Stimulated activated CD8-positive, alpha-beta memory T cell treated with anti-CD3 and anti-CD28 coated beads, Interleukin-2, amount 100 ng/mL, for 48 hours (primary cell): ENCODE measurements around the gene ZNF514.
A peak's percentile ranks its signal among the peaks of the same experiment; 100 is the strongest.
"Not testable (repeated sequence)": the region's sequence is repeated elsewhere in the genome, so short reads cannot be mapped to it uniquely, and the experiment has no call there.

Experiments used
- DNase-seq, 2 donors: peaks; one replicate each; pipeline ENCODE4 v3.0.0-alpha.2; 2020; ENCODE audit warnings: low read depth in 2 of 2

The ZNF514 gene

DNA sequence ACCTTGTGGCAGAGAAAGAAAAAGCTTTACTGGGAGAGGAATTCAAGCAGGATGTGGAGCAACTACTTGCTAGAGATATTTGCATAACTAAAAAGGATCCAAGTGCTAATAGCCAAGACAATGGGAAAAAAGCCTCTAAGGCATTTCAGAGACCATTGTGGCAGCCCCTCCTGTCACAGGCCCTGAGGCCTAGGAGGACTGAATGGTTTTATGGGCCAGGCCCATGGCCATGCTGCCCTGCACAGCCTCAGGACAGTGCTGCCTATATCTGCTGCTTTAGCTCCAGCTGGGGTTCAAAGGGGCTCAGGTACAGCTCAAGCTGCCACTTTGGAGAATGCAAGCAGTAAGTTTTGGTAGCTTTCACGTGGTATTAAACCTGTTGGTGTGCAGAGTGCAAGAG lies 20.9 kb downstream of the ZNF514 start:
- DNase-seq = no peak

- no peak for DNase-seq
Observed at GRCh38 chr2:95122197-95122551, 37.5 kb downstream of the ZNF514 start.

DNA sequence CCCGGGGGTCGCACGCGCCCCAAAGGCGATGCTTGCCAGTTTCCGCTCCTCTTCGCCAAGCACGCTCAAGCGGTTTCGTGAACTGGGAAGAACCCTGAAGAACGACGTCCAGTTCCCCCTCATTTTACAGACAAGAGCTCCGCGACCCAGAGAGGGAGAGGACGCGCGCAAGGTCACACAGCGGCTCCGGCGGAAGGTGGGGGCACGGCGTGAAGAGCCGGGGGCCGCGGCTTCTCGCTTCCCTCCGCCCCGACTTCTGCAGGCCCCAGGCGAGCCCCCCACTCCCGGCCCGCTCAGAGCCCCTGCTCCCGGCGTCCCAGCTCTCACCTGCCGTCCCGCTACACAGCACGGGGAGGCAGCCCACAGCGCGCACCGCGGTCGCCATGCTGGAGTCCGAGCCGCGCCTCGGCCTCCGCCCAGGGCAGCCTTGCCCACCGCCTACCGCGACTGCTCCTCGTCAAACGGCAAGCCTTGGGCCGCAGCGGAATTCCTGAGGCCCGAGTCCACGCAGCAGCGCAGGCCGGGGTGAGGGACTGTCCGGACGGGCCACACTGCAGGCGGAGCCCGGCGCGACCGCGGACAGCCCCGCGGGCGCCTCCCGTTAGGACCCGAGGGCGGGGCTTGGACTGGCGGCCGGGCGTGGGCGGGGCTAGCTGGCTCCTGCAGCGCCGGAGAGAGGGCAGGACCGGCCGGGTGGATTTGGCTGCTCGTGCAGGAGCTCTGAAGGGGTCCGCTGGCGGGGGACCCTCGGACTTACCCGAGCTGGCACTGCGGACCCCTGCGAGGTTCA lies 38.0 kb downstream of the ZNF514 start, which contains the start of gene MRPS5:
Gene MRPS5, minus strand, starts transcription at position 402 of the 790 bp plus-strand sequence. Its CDS starts 17 bp downstream, at position 385.
- peak; percentile 86 to 88 for DNase-seq

DNA sequence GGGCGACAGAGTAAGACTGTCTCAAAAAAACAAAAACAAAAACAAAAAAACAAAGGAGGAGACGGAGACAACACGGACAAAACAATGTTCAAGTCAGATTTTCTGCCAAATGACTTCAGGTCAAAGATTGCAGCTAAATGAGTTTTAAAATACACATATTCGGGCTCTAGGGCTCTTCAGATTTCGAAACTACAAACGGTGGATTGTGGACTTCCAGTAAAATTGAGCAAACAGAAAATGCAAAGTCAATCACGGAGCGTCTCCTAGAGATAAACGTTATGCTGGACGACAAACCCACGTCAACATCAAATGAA lies 38.6 kb downstream of the ZNF514 start:
- DNase-seq = no peak

DNA sequence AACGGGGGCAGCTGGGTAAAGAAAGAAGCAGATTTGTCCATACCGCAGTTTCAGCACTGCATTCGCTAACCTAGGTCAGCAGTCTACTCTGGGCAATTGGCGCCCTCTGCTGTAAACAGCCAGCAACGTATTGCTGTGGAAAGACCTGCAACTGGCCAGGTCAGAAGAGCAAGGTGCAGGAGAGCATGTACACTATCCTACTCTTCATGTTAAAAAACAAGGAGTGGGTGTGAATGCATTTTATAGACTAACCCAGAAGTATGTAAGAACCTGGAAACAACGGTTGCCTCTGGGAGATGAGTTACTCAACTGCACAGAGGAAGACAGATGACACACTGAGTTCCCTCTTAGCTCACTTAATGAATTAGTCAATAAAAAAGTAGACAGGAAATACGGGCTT lies 44.2 kb downstream of the ZNF514 start:
- peak; percentile 40 to 52 for DNase-seq

DNA sequence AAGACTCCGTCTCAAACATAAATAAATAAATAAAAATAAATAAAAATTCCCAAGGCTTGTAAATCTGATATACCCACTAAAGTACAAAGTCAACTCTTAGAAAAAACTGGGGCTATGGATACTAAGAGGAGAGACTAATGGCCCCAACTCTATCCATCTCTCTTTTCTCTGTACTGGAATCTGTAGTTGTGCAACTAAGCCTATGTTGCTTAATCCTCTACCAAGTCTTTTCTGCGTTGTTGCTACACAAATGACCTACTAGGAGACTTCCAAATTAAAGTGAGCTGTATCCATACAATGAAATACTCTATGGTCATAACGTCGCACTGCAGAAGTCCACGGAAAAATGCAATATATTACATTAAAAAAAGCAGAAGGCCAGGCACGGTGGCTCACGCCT lies 46.2 kb downstream of the ZNF514 start:
- no peak for DNase-seq

DNA sequence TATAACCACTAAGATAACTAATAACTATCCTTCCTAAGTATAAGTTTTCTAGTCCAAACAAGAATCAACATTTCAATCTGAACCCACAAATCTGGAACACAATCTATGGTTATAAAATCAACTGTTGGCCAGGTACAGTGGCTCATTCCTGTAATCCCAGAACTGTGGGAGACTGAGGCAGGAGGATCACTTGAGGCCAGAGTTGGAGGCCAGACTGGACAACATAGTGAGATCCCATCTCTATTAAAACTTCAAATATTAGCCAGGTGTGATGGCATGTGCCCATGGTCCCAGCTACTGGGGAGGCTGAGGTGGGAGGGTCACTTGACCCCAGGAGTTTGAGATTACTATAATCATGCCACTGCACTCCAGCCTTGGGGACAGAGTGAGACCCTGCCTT lies 49.3 kb downstream of the ZNF514 start:
- no peak for DNase-seq

DNA sequence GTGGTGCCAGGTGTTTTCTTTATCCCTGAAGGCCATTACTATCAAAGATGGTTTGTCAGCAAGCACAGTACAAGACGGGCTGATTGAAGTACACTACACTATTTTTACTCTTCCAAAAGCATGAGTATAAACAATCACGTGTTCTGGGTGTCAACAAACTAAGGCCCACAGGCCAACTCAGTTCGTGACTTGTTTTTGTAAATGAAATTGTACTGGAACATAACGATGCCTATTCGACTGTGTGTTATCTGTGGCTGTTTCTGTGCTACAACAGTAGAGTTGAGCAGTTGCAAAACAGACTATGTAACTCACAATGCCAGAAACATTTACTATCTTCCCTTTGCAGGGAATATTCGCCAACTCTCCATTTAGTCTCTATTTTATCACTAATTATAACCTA lies 50.4 kb downstream of the ZNF514 start:
- no peak for DNase-seq

GRCh38 chr2:95106081-95106480 lies 53.6 kb downstream of the ZNF514 start:
- no peak for DNase-seq

GRCh38 chr2:95104606-95105005 lies 55.0 kb downstream of the ZNF514 start:
- no peak for DNase-seq

DNA sequence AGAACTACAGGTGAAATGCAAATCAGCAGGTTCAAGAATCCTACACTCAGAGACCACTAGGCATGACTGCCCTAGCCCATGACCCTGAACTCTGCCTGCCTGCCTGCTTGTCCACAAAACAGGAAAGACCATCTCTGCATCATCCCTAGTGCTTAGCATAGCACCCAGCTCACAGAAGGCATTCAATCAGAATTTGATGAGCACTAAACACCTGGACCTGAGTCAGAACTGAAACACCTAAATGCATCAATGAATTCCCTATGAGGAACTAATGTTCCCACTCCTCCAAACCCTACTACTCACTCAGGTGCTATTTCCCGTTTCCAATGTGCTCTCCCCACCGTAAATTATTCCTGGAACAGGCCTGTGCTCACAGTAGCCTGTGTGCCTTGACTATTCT lies 59.7 kb downstream of the ZNF514 start:
- no peak for DNase-seq

- not testable (repeated sequence) for DNase-seq
Observed at GRCh38 chr2:95098273-95098672, 61.4 kb downstream of the ZNF514 start.
